GM06990 (cell line): ENCODE measurements around the gene OR5B12.

Source experiments
- DNase-seq: peaks from one replicate; pipeline ENCODE4 v3.0.0-alpha.2; 2011; ENCODE audit not compliant: insufficient read length; ENCODE audit errors: extremely low read depth
- H3K27me3 ChIP-seq: replicated peaks from 2 replicates; pipeline ENCODE4 v1.6.0; 2011; ENCODE audit warnings: low read length; ENCODE audit not compliant: control insufficient read depth, insufficient read depth
- H3K36me3 ChIP-seq: 2 replicates; pipeline ENCODE4 v1.5.1; 2011; ENCODE audit warnings: low read length; ENCODE audit not compliant: control insufficient read depth, insufficient read depth
- H3K4me3 ChIP-seq: replicated peaks from 2 replicates; pipeline ENCODE4 v1.5.1; 2011; ENCODE audit warnings: low read depth, mild to moderate bottlenecking, control low read depth, low read length
- TF ChIP-seq, protein P1 (sequence below): IDR thresholded peaks from 2 replicates; pipeline ENCODE4 v1.5.1; 2011; ENCODE audit warnings: low read length, control low read depth, mild to moderate bottlenecking, inconsistent platforms; ENCODE audit not compliant: insufficient read depth, poor library complexity, severe bottlenecking

Gene OR5B12

DNA sequence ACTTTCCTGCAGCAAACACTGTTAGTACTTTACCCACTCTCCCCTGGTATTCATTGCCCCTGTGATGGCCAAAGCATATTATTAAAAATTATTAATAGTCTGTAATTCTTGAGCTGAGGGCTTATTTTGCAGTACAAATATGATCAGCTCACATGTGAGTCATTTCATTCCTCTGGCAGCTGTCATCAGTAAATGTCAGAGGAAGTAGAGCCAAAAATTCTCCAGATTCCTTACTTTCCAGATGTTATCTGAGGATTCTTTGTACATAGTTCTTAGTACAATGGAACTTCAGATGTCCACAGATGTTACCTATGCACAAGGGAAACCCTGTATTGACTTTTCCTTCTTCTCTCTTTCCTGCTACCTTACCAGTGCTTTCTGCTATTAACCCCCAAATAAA is 47.8 kb downstream of the OR5B12 start:
- TF ChIP-seq, protein P1, sequence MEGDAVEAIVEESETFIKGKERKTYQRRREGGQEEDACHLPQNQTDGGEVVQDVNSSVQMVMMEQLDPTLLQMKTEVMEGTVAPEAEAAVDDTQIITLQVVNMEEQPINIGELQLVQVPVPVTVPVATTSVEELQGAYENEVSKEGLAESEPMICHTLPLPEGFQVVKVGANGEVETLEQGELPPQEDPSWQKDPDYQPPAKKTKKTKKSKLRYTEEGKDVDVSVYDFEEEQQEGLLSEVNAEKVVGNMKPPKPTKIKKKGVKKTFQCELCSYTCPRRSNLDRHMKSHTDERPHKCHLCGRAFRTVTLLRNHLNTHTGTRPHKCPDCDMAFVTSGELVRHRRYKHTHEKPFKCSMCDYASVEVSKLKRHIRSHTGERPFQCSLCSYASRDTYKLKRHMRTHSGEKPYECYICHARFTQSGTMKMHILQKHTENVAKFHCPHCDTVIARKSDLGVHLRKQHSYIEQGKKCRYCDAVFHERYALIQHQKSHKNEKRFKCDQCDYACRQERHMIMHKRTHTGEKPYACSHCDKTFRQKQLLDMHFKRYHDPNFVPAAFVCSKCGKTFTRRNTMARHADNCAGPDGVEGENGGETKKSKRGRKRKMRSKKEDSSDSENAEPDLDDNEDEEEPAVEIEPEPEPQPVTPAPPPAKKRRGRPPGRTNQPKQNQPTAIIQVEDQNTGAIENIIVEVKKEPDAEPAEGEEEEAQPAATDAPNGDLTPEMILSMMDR, result no peak
- no peaks in the 10 kb centered on the region for H3K36me3 ChIP-seq
- H3K27me3 ChIP-seq, result no peaks in the 10 kb centered on the region
- H3K4me3 ChIP-seq, result no peak overlapping the region
- no peak for DNase-seq

DNA sequence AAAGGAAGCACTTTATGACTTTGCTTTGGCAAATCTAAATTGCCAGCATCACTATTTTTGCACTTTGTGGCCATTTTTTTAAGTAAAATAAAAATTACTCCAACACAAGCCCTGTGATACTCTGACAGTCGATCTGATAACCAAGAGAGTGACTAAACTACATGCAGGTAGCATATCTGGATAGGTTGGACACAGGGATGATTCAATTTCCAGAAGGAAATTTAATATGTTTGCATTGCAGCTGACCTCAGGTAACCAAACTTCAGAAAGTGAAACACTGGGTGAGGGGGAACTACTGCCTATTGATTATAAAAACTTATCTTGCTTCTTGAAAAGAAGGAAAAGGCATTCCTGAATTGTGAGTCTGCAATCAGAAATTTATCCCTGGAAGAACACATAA is 49.3 kb downstream of the OR5B12 start:
- Histone ChIP-seq H3K27me3 (no peaks in the 10 kb centered on the region), H3K4me3 (no peak overlapping the region), H3K36me3 (no peaks in the 10 kb centered on the region)
- TF ChIP-seq, protein P1, result no peak
- no peak for DNase-seq

DNA sequence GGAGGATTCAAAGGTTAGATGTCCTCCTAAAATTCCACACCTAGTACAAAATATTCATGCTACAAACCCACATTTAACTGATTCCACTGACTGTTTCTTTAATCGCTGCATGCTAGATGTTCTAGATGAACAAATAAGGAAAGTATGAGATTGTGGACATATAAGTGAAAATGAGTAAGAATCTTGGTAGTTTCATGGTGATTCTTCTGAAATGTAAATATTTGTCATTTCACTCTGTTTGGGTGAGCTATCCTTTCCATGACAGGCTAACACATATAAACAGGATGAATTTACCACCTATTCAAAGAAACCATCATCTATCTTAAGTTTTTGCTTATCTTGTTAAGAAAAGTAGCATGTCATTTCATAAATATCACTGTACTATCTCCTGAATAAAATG is 50.2 kb downstream of the OR5B12 start:
- Histone ChIP-seq H3K27me3 (no peaks in the 10 kb centered on the region), H3K36me3 (no peaks in the 10 kb centered on the region), H3K4me3 (no peak overlapping the region)
- DNase-seq, result no peak
- TF ChIP-seq, protein P1, result no peak

DNA sequence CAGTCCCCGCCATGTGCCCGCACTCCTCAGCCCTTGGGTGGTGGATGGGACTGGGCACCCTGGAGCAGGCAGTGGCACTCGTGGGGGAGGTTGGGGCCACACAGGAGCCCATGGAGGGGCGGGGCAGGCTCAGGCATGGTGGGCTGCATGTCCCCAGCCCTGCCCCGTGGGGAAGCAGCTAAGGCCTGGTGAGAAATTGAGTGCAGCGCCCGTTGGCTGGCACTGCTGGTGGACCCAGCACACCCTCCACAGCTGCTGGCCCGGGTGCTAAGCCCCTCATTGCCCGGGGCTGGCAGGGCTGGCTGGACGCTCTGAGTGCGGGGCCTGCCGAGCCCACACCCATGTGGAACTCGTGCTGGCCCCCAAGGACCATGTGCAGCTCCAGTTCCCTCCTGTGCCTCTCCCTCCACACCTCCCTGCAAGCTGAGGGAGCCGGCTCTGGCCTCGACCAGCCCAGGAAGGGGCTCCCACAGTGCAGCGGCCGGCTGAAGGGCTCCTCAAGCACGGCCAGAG is 51.4 kb downstream of the OR5B12 start:
- no peak overlapping the region for H3K4me3 ChIP-seq
- no peak for DNase-seq
- H3K36me3 ChIP-seq, result no peaks in the 10 kb centered on the region
- no peaks in the 10 kb centered on the region for H3K27me3 ChIP-seq
- TF ChIP-seq, protein P1, result no peak
